ENCODE measurements around the gene ZFHX3.

Gene ZFHX3

GRCh38 chr16:73027685-73028111, 20.2 kb downstream of the ZFHX3 start:
- Mint-ChIP-seq H3K27ac (no peak overlapping the region), H3K4me3 (no peak overlapping the region), H3K9me3 (ENCODE audit: low read depth) (no peaks in the 10 kb centered on the region)

GRCh38 chr16:73026754-73027684, 20.9 kb downstream of the ZFHX3 start:
- Mint-ChIP-seq H3K4me1 (ENCODE audit: low read depth) (no peaks in the 10 kb centered on the region), H3K36me3 (no peaks in the 10 kb centered on the region), H3K9me3 (ENCODE audit: low read depth) (no peaks in the 10 kb centered on the region), H3K27me3 (peaks cover 2% of the 10 kb centered on the region), H3K27ac (no peak overlapping the region), H3K4me3 (no peak overlapping the region)

More at GRCh38 chr16:73027685-73028111, 20.2 kb downstream of the ZFHX3 start:
- H3K36me3 Mint-ChIP-seq: no peaks in the 10 kb centered on the region
- H3K4me1 Mint-ChIP-seq (ENCODE audit: low read depth): no peaks in the 10 kb centered on the region
- H3K27me3 Mint-ChIP-seq: peaks cover 2% of the 10 kb centered on the region

GRCh38 chr16:73025856-73026210, 22.1 kb downstream of the ZFHX3 start:
- Mint-ChIP-seq H3K4me1 (ENCODE audit: low read depth) (no peaks in the 10 kb centered on the region), H3K4me3 (no peak overlapping the region), H3K9me3 (ENCODE audit: low read depth) (no peaks in the 10 kb centered on the region), H3K27ac (no peak overlapping the region), H3K36me3 (no peaks in the 10 kb centered on the region), H3K27me3 (peaks cover 1% of the 10 kb centered on the region)

GRCh38 chr16:73025151-73025855, 22.6 kb downstream of the ZFHX3 start:
- no peak overlapping the region for H3K27ac Mint-ChIP-seq
- H3K4me3 Mint-ChIP-seq: no peak overlapping the region
- H3K9me3 Mint-ChIP-seq (ENCODE audit: low read depth): no peaks in the 10 kb centered on the region
- no peaks in the 10 kb centered on the region for H3K4me1 Mint-ChIP-seq (ENCODE audit: low read depth)
- no peaks in the 10 kb centered on the region for H3K36me3 Mint-ChIP-seq
- no peaks in the 10 kb centered on the region for H3K27me3 Mint-ChIP-seq

- H3K4me3 Mint-ChIP-seq: no peak overlapping the region
- no peaks in the 10 kb centered on the region for H3K36me3 Mint-ChIP-seq
- H3K4me1 Mint-ChIP-seq (ENCODE audit: low read depth): no peaks in the 10 kb centered on the region
- H3K27me3 Mint-ChIP-seq: no peaks in the 10 kb centered on the region
- no peak overlapping the region for H3K27ac Mint-ChIP-seq
- H3K9me3 Mint-ChIP-seq (ENCODE audit: low read depth): no peaks in the 10 kb centered on the region
These were observed 23.3 kb downstream of the ZFHX3 start for GRCh38 chr16:73024571-73025105.

GRCh38 chr16:73023752-73024570, 24.0 kb downstream of the ZFHX3 start:
- Mint-ChIP-seq H3K27ac (no peak overlapping the region), H3K4me1 (ENCODE audit: low read depth) (no peaks in the 10 kb centered on the region), H3K27me3 (no peaks in the 10 kb centered on the region), H3K9me3 (ENCODE audit: low read depth) (no peaks in the 10 kb centered on the region), H3K4me3 (no peak overlapping the region), H3K36me3 (no peaks in the 10 kb centered on the region)

- H3K27ac Mint-ChIP-seq: no peak overlapping the region
These were observed 24.6 kb downstream of the ZFHX3 start for GRCh38 chr16:73023320-73023719.

GRCh38 chr16:73022534-73022933, 25.4 kb downstream of the ZFHX3 start:
- H3K27ac Mint-ChIP-seq: no peak overlapping the region
- H3K4me3 Mint-ChIP-seq: no peak overlapping the region
- no peaks in the 10 kb centered on the region for H3K36me3 Mint-ChIP-seq
- H3K27me3 Mint-ChIP-seq: no peaks in the 10 kb centered on the region
- H3K4me1 Mint-ChIP-seq (ENCODE audit: low read depth): no peaks in the 10 kb centered on the region
- no peaks in the 10 kb centered on the region for H3K9me3 Mint-ChIP-seq (ENCODE audit: low read depth)

More at GRCh38 chr16:73023320-73023719, 24.6 kb downstream of the ZFHX3 start:
- no peak overlapping the region for H3K4me3 Mint-ChIP-seq
- H3K4me1 Mint-ChIP-seq (ENCODE audit: low read depth): no peaks in the 10 kb centered on the region
- H3K27me3 Mint-ChIP-seq: no peaks in the 10 kb centered on the region
- H3K9me3 Mint-ChIP-seq (ENCODE audit: low read depth): no peaks in the 10 kb centered on the region
- no peaks in the 10 kb centered on the region for H3K36me3 Mint-ChIP-seq

GRCh38 chr16:73021866-73022495, 25.9 kb downstream of the ZFHX3 start:
- no peaks in the 10 kb centered on the region for H3K36me3 Mint-ChIP-seq
- no peak overlapping the region for H3K27ac Mint-ChIP-seq
- no peaks in the 10 kb centered on the region for H3K4me1 Mint-ChIP-seq (ENCODE audit: low read depth)
- no peak overlapping the region for H3K4me3 Mint-ChIP-seq
- no peaks in the 10 kb centered on the region for H3K27me3 Mint-ChIP-seq
- H3K9me3 Mint-ChIP-seq (ENCODE audit: low read depth): no peaks in the 10 kb centered on the region

GRCh38 chr16:73020409-73020884, 27.5 kb downstream of the ZFHX3 start:
- H3K4me3 Mint-ChIP-seq: no peak overlapping the region
- H3K27me3 Mint-ChIP-seq: no peaks in the 10 kb centered on the region

GRCh38 chr16:73019457-73020362, 28.2 kb downstream of the ZFHX3 start:
- no peak overlapping the region for H3K27ac Mint-ChIP-seq
- no peaks in the 10 kb centered on the region for H3K9me3 Mint-ChIP-seq (ENCODE audit: low read depth)
- H3K4me1 Mint-ChIP-seq (ENCODE audit: low read depth): no peaks in the 10 kb centered on the region
- H3K27me3 Mint-ChIP-seq: no peaks in the 10 kb centered on the region
- no peaks in the 10 kb centered on the region for H3K36me3 Mint-ChIP-seq
- no peak overlapping the region for H3K4me3 Mint-ChIP-seq

More at GRCh38 chr16:73020409-73020884, 27.5 kb downstream of the ZFHX3 start:
- no peaks in the 10 kb centered on the region for H3K36me3 Mint-ChIP-seq
- no peaks in the 10 kb centered on the region for H3K9me3 Mint-ChIP-seq (ENCODE audit: low read depth)
- no peak overlapping the region for H3K27ac Mint-ChIP-seq
- no peaks in the 10 kb centered on the region for H3K4me1 Mint-ChIP-seq (ENCODE audit: low read depth)

- Mint-ChIP-seq H3K4me3 (no peak overlapping the region), H3K27ac (no peak overlapping the region), H3K27me3 (no peaks in the 10 kb centered on the region), H3K4me1 (ENCODE audit: low read depth) (no peaks in the 10 kb centered on the region), H3K9me3 (ENCODE audit: low read depth) (no peaks in the 10 kb centered on the region), H3K36me3 (no peaks in the 10 kb centered on the region)
These were observed 29.0 kb downstream of the ZFHX3 start for GRCh38 chr16:73018821-73019456.

GRCh38 chr16:73017321-73017720, 30.6 kb downstream of the ZFHX3 start:
- H3K27ac Mint-ChIP-seq: no peak overlapping the region
- no peaks in the 10 kb centered on the region for H3K9me3 Mint-ChIP-seq (ENCODE audit: low read depth)
- no peaks in the 10 kb centered on the region for H3K27me3 Mint-ChIP-seq
- no peak overlapping the region for H3K4me3 Mint-ChIP-seq
- no peaks in the 10 kb centered on the region for H3K4me1 Mint-ChIP-seq (ENCODE audit: low read depth)
- H3K36me3 Mint-ChIP-seq: no peaks in the 10 kb centered on the region

All from activated naive CD8-positive, alpha-beta T cell (primary cell).